CD14-positive monocyte (primary cell): ENCODE data around the gene MCF2L2. TPM values are rescaled to one million over a fixed set of nuclear protein-coding genes. Genes with fewer than 3 reads are reported as not detected.

Source experiments
- DNase-seq, 3 donors: peaks; one replicate each; pipeline ENCODE4 v3.0.0-alpha.2; 2011 to 2022
- H2AFZ ChIP-seq: 2 replicates; pipeline ENCODE4 v1.6.0; 2012; ENCODE audit warnings: mild to moderate bottlenecking, low read depth, low read length, inconsistent platforms; ENCODE audit not compliant: insufficient read depth, poor library complexity, severe bottlenecking
- H3K27ac ChIP-seq, 2 donors: 1 replicate in 1 of 2; 2 replicates in 1 of 2; pipeline ENCODE4 v1.5.1; 2012 to 2013; ENCODE audit warnings: low read length in 2 of 2, control low read depth in 1 of 2, inconsistent platforms in 1 of 2, low read depth in 1 of 2, mild to moderate bottlenecking in 1 of 2
- H3K27me3 ChIP-seq, 2 donors: one replicate each; pipeline versions ENCODE4 v1.6.0 to v1.6.1; 2011 to 2013; ENCODE audit warnings: low read length in 2 of 2; ENCODE audit not compliant: control insufficient read depth in 2 of 2, insufficient read depth in 2 of 2
- H3K36me3 ChIP-seq, 2 donors: replicated peaks in 1 of 2; 1 replicate in 1 of 2; 2 replicates in 1 of 2; pipeline versions ENCODE4 v1.5.1 to v1.6.1; 2012 to 2013; ENCODE audit warnings: low read length in 2 of 2, control low read depth in 1 of 2, inconsistent platforms in 1 of 2, mild to moderate bottlenecking in 1 of 2; ENCODE audit not compliant: insufficient read depth in 2 of 2, control insufficient read depth in 1 of 2
- H3K4me1 ChIP-seq, 2 donors: 1 replicate in 1 of 2; 2 replicates in 1 of 2; pipeline versions ENCODE4 v1.5.1 to v1.6.1; 2012 to 2013; ENCODE audit warnings: low read length in 2 of 2, control low read depth in 1 of 2, inconsistent platforms in 1 of 2, mild to moderate bottlenecking in 1 of 2, moderate library complexity in 1 of 2; ENCODE audit not compliant: insufficient read depth in 2 of 2, control insufficient read depth in 1 of 2
- H3K4me2 ChIP-seq: replicated peaks from 2 replicates; pipeline ENCODE3; 2012; ENCODE audit warnings: low read length, moderate library complexity, mild to moderate bottlenecking; ENCODE audit not compliant: poor library complexity, severe bottlenecking; ENCODE audit errors: extremely low read depth
- H3K4me3 ChIP-seq, 3 experiments: fragments of 200-600 bp in 1 of 3; sonication (generic) in 1 of 3; replicated peaks in 1 of 3; 1 replicate in 2 of 3; 2 replicates in 1 of 3; pipeline ENCODE4 v1.5.1; 2011 to 2013; ENCODE audit warnings: low read length in 3 of 3, mild to moderate bottlenecking in 3 of 3, control low read depth in 2 of 3, low read depth in 2 of 3, inconsistent platforms in 1 of 3, moderate library complexity in 1 of 3
- H3K79me2 ChIP-seq: 2 replicates; pipeline ENCODE4 v1.6.0; 2012; ENCODE audit warnings: mild to moderate bottlenecking, control low read depth, inconsistent platforms, low read length, moderate library complexity; ENCODE audit not compliant: insufficient read depth
- H3K9ac ChIP-seq: 2 replicates; pipeline ENCODE4 v1.6.0; 2017; ENCODE audit warnings: low read length, mild to moderate bottlenecking; ENCODE audit not compliant: insufficient read depth, poor library complexity, severe bottlenecking
- H3K9me3 ChIP-seq, 2 donors: replicated peaks in 1 of 2; 1 replicate in 1 of 2; 2 replicates in 1 of 2; pipeline versions ENCODE4 v1.5.1 to v1.6.1; 2012 to 2013; ENCODE audit warnings: low read length in 2 of 2, control low read depth in 1 of 2; ENCODE audit not compliant: control insufficient read depth in 1 of 2, insufficient read depth in 1 of 2
- H4K20me1 ChIP-seq: 2 replicates; pipeline ENCODE4 v1.6.0; 2012; ENCODE audit warnings: mild to moderate bottlenecking, low read length, control low read depth, moderate library complexity; ENCODE audit not compliant: insufficient read depth
- H3K27ac Mint-ChIP-seq, 7 donors: one replicate each; pipeline ENCODE4 v1.8.0; 2020; ENCODE audit warnings: mild to moderate bottlenecking in 7 of 7, mixed read lengths in 7 of 7, moderate library complexity in 6 of 7, inconsistent platforms in 2 of 7
- H3K27me3 Mint-ChIP-seq, 3 donors: one replicate each; pipeline ENCODE4 v1.8.0; 2021 to 2022; ENCODE audit warnings: low read depth in 3 of 3, mild to moderate bottlenecking in 3 of 3, mixed read lengths in 3 of 3, moderate library complexity in 3 of 3, inconsistent platforms in 1 of 3
- H3K36me3 Mint-ChIP-seq, 2 donors: one replicate each; pipeline ENCODE4 v1.8.0; 2020; ENCODE audit warnings: mixed read lengths in 2 of 2, inconsistent platforms in 1 of 2, mild to moderate bottlenecking in 1 of 2
- H3K4me1 Mint-ChIP-seq: one replicate; pipeline ENCODE4 v1.8.0; 2020; ENCODE audit warnings: mild to moderate bottlenecking, mixed read lengths
- H3K4me3 Mint-ChIP-seq, 2 donors: one replicate each; pipeline ENCODE4 v1.8.0; 2020; ENCODE audit warnings: mild to moderate bottlenecking in 2 of 2, mixed read lengths in 2 of 2, moderate library complexity in 1 of 2
- H3K9me3 Mint-ChIP-seq, 7 donors: one replicate each; pipeline ENCODE4 v1.8.0; 2020 to 2022; ENCODE audit warnings: mixed read lengths in 7 of 7, mild to moderate bottlenecking in 6 of 7, moderate library complexity in 6 of 7, inconsistent platforms in 2 of 7
- WGBS: methylation state at CpG from one replicate; pipeline ENCODE4 v1.1.5; 2013; ENCODE audit warnings: missing lambda C conversion rate; ENCODE audit not compliant: insufficient coverage; 5-methylcytosine and 5-hydroxymethylcytosine counted together
- intact Hi-C, 2 donors: fragments of 100-400 bp; cut with micrococcal nuclease; formaldehyde crosslinking; loops; one replicate each; pipeline versions ENCODE4 v1.15.0 to v1.15.1; 2023
- polyA plus RNA-seq, 3 donors: library from polyadenylated mRNA; depleted of rRNA in 1 of 3; unstranded in 2 of 3; stranded (reverse) in 1 of 3; fragments of 300-500 nt in 2 of 3; fragments of >200 nt in 1 of 3; fragmentation: Illumina TruSeq in 2 of 3; gene quantifications; 1 replicate in 2 of 3; 2 replicates in 1 of 3; pipeline ENCODE4 v1.2.3, GENCODE V29; 2012 to 2021
- TF ChIP-seq, protein P1 (sequence below): fragments of 200-600 bp; IDR thresholded peaks from one replicate; pipeline ENCODE4 v1.8.0; 2022; ENCODE audit warnings: antibody characterized with exemption, mild to moderate bottlenecking

Gene MCF2L2
- polyA plus RNA-seq, 3 donors = 0.01 to 0.13 TPM; not detected in 1

DNA sequence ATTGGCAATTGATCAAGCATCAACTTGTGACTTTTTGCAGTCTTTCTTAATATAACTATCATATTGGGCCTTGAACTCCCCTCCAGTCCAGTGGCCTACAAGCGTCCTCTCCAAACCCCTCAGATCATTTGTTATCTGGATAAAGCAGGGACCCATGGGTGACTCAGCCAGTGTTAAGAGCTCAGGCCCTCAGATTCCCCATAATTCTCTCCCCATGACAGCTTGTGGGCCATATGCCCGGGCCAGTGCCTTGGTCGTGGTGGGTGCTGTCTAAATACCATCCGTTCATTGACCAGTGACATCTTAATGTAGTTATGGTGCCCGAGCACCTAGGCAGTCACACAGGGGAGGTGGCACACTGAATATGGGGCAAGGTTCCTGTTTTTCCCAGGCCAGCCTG lies 18.1 kb downstream of the MCF2L2 start:
- DNase-seq = no peak
- no peak overlapping the region for H3K4me2 ChIP-seq
- Mint-ChIP-seq H3K36me3 (no peaks in the 10 kb centered on the region), H3K4me3 (no peak overlapping the region), H3K4me1 (no peaks in the 10 kb centered on the region), H3K27ac (no peak overlapping the region), H3K9me3 (no peaks in the 10 kb centered on the region), H3K27me3 (peaks cover 0 to 5% (median 3%) of the 10 kb centered on the region in 3 donors)
- no peaks in the 10 kb centered on the region for H3K27me3 ChIP-seq
- H3K4me1 ChIP-seq = no peaks in the 10 kb centered on the region
- H3K36me3 ChIP-seq = no peaks in the 10 kb centered on the region
- no peak overlapping the region for H3K9ac ChIP-seq
- H2AFZ ChIP-seq = no peak overlapping the region
- intact Hi-C loops = no loop called here
- no peaks in the 10 kb centered on the region for H4K20me1 ChIP-seq
- no peaks in the 10 kb centered on the region for H3K9me3 ChIP-seq
- TF ChIP-seq, protein P1, sequence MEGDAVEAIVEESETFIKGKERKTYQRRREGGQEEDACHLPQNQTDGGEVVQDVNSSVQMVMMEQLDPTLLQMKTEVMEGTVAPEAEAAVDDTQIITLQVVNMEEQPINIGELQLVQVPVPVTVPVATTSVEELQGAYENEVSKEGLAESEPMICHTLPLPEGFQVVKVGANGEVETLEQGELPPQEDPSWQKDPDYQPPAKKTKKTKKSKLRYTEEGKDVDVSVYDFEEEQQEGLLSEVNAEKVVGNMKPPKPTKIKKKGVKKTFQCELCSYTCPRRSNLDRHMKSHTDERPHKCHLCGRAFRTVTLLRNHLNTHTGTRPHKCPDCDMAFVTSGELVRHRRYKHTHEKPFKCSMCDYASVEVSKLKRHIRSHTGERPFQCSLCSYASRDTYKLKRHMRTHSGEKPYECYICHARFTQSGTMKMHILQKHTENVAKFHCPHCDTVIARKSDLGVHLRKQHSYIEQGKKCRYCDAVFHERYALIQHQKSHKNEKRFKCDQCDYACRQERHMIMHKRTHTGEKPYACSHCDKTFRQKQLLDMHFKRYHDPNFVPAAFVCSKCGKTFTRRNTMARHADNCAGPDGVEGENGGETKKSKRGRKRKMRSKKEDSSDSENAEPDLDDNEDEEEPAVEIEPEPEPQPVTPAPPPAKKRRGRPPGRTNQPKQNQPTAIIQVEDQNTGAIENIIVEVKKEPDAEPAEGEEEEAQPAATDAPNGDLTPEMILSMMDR = no peak
- no peak overlapping the region for H3K27ac ChIP-seq
- no peak overlapping the region for H3K4me3 ChIP-seq
- no peaks in the 10 kb centered on the region for H3K79me2 ChIP-seq
- 41% methylated on average over 3 of the region's 5 CpGs for WGBS

DNA sequence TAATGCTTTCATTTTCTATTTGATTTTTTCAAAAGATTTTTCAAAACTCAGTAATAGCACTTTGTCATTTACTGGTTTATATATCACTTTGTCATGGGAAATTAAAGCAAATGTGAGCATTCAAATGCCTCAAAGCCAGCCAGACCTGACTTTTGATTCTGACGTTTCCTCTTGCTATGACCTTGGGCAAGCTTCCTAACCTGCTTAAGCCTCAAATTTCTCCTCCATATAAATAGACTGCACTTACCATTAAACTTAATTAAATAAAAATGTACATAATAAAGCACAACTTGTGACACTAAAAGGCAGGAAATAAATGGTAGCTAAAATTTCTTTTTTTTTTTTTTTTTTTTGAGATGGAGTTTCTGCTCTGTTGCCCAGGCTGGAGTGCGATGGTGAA lies 19.2 kb downstream of the MCF2L2 start:
- Mint-ChIP-seq H3K4me1 (no peaks in the 10 kb centered on the region), H3K4me3 (no peak overlapping the region), H3K27me3 (peaks cover 0 to 5% (median 3%) of the 10 kb centered on the region in 3 donors), H3K36me3 (no peaks in the 10 kb centered on the region), H3K27ac (no peak overlapping the region), H3K9me3 (no peaks in the 10 kb centered on the region)
- Histone ChIP-seq H4K20me1 (no peaks in the 10 kb centered on the region), H3K4me3 (no peak overlapping the region), H3K4me2 (no peak overlapping the region), H3K9me3 (no peaks in the 10 kb centered on the region), H3K27me3 (no peaks in the 10 kb centered on the region), H3K9ac (no peak overlapping the region), H3K4me1 (no peaks in the 10 kb centered on the region), H3K79me2 (no peaks in the 10 kb centered on the region), H2AFZ (no peak overlapping the region), H3K36me3 (no peaks in the 10 kb centered on the region), H3K27ac (no peak overlapping the region)
- no peak for DNase-seq
- intact Hi-C loops = no loop called here
- TF ChIP-seq, protein P1 = no peak
- no CpG with 5 or more reads among the region's 2 CpGs for WGBS
